HG03469 (cell line): ENCODE measurements around the gene GSTP1.
A peak's percentile ranks its signal among the peaks of the same experiment; 100 is the strongest.
"Not testable (repeated sequence)": the region's sequence is repeated elsewhere in the genome, so short reads cannot be mapped to it uniquely, and the experiment has no call there.

Source experiments
- ATAC-seq: cut with Tn5 transposase; IDR thresholded peaks from one replicate; pipeline ENCODE4 v1.9.1; 2021; ENCODE audit warnings: mild to moderate bottlenecking, moderate library complexity, moderate number of reproducible peaks; ENCODE audit not compliant: unreplicated experiment

The GSTP1 gene

GRCh38 chr11:67613313-67613959 lies 29.8 kb downstream of the GSTP1 start:
- no peak for ATAC-seq

- peak; percentile 61 for ATAC-seq
These were observed 30.5 kb downstream of the GSTP1 start for GRCh38 chr11:67613960-67614715.

- ATAC-seq: no peak
These were observed 31.4 kb downstream of the GSTP1 start for GRCh38 chr11:67614730-67615714.

GRCh38 chr11:67615728-67616430 lies 32.3 kb downstream of the GSTP1 start:
- ATAC-seq: no peak

GRCh38 chr11:67616431-67617242 lies 33.0 kb downstream of the GSTP1 start:
- no peak for ATAC-seq

GRCh38 chr11:67617243-67617953 lies 33.8 kb downstream of the GSTP1 start:
- no peak for ATAC-seq

GRCh38 chr11:67618901-67619659 lies 35.5 kb downstream of the GSTP1 start:
- not testable (repeated sequence) for ATAC-seq

GRCh38 chr11:67619683-67620618 lies 36.3 kb downstream of the GSTP1 start:
- ATAC-seq: not testable (repeated sequence)

GRCh38 chr11:67620621-67621020 lies 37.0 kb downstream of the GSTP1 start:
- not testable (repeated sequence) for ATAC-seq

- not testable (repeated sequence) for ATAC-seq
These were observed 38.3 kb downstream of the GSTP1 start for GRCh38 chr11:67621928-67622327.

- not testable (repeated sequence) for ATAC-seq
These were observed 39.3 kb downstream of the GSTP1 start for GRCh38 chr11:67622905-67623304.

- ATAC-seq: not testable (repeated sequence)
These were observed 40.2 kb downstream of the GSTP1 start for GRCh38 chr11:67623795-67624194.

- not testable (repeated sequence) for ATAC-seq
These were observed 42.7 kb downstream of the GSTP1 start for GRCh38 chr11:67626131-67626833.

- no peak for ATAC-seq
These were observed 43.4 kb downstream of the GSTP1 start for GRCh38 chr11:67626970-67627369.

- no peak for ATAC-seq
These were observed 43.8 kb downstream of the GSTP1 start for GRCh38 chr11:67627441-67627811.

- no peak for ATAC-seq
These were observed 44.4 kb downstream of the GSTP1 start for GRCh38 chr11:67627812-67628624.
